ENCODE measurements around the gene XPC. TPM values are rescaled to one million over a fixed set of nuclear protein-coding genes. Genes with fewer than 3 reads are reported as not detected.

Gene XPC
- total and polyA plus RNA-seq, 2 donors (not counting 3 experiments of a cell fraction or from before 2014, with no cell fraction given) = 11.9 to 36.8 TPM

DNA sequence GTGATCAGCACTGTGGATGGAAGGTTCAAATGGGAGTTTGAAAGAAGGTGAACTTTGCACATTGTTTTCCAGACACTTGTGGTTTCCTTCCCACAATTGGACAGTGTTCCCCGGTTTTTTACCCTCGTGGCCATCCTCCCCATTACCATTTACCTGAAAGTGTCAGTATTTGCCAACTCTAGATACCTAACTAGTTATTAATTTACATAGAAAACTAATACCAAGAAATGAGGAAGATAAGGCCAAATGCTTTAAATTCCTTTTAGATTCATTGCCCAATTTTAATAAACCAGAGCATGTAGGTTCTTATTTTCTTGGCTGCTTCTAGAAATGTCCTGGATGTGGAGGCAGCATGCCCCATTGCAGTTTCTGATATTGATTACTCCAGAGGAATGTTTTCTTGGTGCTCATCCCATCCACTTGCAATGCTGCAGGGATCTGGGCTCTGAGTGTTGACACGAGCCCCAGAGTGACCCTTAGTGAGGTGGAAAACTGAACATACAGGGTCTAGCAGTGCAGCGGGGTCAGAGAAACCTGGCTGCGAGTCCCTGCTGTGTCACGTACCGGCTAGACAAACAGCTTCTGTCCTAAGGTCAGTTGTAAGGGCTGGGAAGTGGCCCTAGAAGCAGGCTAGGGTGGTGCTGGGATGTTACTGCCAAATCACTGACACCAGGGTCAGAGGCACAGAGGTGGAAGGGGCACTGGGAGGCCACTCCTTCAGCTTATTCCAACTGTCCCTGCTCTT is 23.7 kb upstream of the XPC start:
- ChIA-PET CTCF (interaction anchor here (0.9 to 4.8 kb wide), 11 partner anchors 11 to 579 kb away, joined by 3 to 52 read pairs (median 11); partner anchors contain the start of genes CHCHD4 and TMEM43), POLR2A (no interaction called here)
- Histone ChIP-seq H3K27me3 (ENCODE audit: control insufficient read depth in 2 of 2, insufficient read depth in 2 of 2, low read length in 2 of 2) (no peaks in the 10 kb centered on the region), H3K27ac (ENCODE audit: insufficient read depth, low read depth, low read length) (no peak overlapping the region), H2AFZ (ENCODE audit: low read depth, low read length) (no peak overlapping the region), H3K36me3 (ENCODE audit: control insufficient read depth in 2 of 2, extremely low read depth in 1 of 2, insufficient read depth in 2 of 2, low read length in 2 of 2) (no peaks in the 10 kb centered on the region), H3K79me2 (ENCODE audit: control insufficient read depth, insufficient read depth, low read length) (no peaks in the 10 kb centered on the region), H4K20me1 (replicated peaks; ENCODE audit: control insufficient read depth, extremely low read depth, insufficient read depth, low read length) (no peaks in the 10 kb centered on the region), H3K4me3 (replicated peaks in 1 of 3; ENCODE audit: insufficient read depth in 1 of 3, low read depth in 1 of 3, low read length in 3 of 3) (no peak overlapping the region), H3K9me1 (replicated peaks; ENCODE audit: control insufficient read depth, extremely low read depth, insufficient read depth, low read length) (no peaks in the 10 kb centered on the region), H3K4me1 (ENCODE audit: control insufficient read depth, extremely low read depth, insufficient read depth, low read length) (peaks cover 2% of the 10 kb centered on the region), H3K4me2 (ENCODE audit: insufficient read depth, low read length) (no peak overlapping the region), H3K9ac (replicated peaks; ENCODE audit: extremely low read depth, insufficient read depth, low read length) (no peak overlapping the region), H3K9me3 (replicated peaks; ENCODE audit: control insufficient read depth, insufficient read depth, low read length) (no peaks in the 10 kb centered on the region)
- dilution Hi-C loops (cut with MboI; ENCODE audit: extremely low pct_ligation_motif_present, low sequenced_read_pairs) (no loop called here), intact Hi-C loops (cut with micrococcal nuclease) (loop anchor here (2.0 to 5.0 kb wide), 2 partner anchors 200 to 259 kb away; partner anchors contain the start of gene SLC6A6)
- FAIRE-seq = no peak
- no TSS peak for BruUV-seq (replicated peaks)
- DNase-seq (ENCODE audit: low read depth, low spot score) = no peak
- TF ChIP-seq, protein P1, sequence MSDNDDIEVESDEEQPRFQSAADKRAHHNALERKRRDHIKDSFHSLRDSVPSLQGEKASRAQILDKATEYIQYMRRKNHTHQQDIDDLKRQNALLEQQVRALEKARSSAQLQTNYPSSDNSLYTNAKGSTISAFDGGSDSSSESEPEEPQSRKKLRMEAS (IDR thresholded peaks at IDR 0.05; ENCODE audit: insufficient read depth, insufficient read length) = no peak
- TF ChIP-seq JUN (IDR thresholded peaks at IDR 0.05; ENCODE audit: borderline replicate concordance, insufficient read depth, insufficient read length, low read depth) (no peak), POLR2AphosphoS5 (IDR thresholded peaks at IDR 0.05; ENCODE audit: insufficient read depth, low read depth, low read length) (no peak), GATA2 (IDR thresholded peaks at IDR 0.05; ENCODE audit: insufficient read depth, insufficient read length, low read depth, low read length) (no peak), FOS (IDR thresholded peaks at IDR 0.05; ENCODE audit: borderline replicate concordance, insufficient read depth, low read length) (no peak), CTCF (IDR thresholded peaks at IDR 0.05; ENCODE audit: extremely low read depth in 1 of 2, insufficient read depth in 1 of 2, low read depth in 1 of 2, low read length in 2 of 2) (no peak), POLR2A (IDR thresholded peaks at IDR 0.05; ENCODE audit: low read depth, low read length) (no peak), EZH2 (IDR thresholded peaks at IDR 0.05; ENCODE audit: borderline replicate concordance, low read depth, low read length, severe bottlenecking) (no peak)

All from endothelial cell of umbilical vein (primary cell).